NCI-H748 (cell line): Measurements from ENCODE around the gene KCNMB2.

ENCODE experiments used
- DNase-seq: peaks from one replicate; lab custom pipeline; 2025; ENCODE audit not compliant: unreplicated experiment; lab: John Stamatoyannopoulos, UW

The KCNMB2 gene

GRCh38 chr3:178748874-178749273, 212.6 kb downstream of the KCNMB2 start:
- DNase-seq, result no peak

DNA sequence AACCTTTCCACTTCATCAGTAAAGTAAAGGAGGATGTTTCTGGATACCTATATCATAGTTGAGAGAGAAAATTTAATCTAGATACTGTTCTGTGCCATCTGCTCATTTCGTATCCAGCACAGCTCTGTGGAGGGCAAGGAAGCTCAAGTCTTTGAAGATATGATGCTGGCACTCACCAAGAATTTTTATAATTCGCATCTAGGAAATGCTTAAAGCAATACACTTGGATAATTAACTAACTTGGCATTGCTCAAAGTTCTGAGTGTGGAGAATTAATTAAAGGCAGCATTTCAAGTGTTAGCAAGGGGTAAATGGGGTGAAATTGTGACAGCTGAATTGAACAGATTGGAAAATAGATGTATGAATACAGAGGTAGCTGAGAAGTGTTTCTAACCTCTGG, 213.2 kb downstream of the KCNMB2 start:
- no peak for DNase-seq

DNA sequence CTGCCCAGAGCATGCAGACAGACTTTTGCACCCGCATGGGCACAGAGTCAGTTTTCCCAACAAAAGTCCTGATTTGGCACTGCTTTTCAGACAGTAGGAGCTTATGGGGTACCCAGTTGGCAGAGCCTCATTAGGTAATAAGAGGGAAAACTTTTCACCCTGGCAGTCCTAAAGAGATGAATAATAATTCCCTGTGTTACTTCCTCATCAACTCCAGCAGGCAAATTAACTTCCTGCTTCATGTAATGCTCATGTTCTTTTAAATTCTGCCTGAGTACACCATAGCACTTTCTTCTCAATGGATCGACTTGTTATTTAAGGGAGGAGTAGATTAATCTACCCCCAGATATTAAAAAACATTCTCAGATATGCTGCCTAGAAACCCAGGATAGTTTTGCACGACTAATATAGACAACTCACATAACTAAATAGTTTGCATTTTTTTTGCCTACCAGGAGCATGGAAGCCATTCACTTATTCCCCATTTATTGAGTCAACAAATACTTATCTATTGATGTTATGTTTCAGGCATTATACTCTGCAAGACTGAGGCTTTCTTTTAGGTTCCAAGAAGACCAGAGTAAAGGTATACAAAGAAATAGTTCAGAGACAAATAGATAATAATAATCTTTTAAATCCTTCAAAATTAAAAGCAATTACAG, 214.5 kb downstream of the KCNMB2 start:
- DNase-seq, result no peak

DNA sequence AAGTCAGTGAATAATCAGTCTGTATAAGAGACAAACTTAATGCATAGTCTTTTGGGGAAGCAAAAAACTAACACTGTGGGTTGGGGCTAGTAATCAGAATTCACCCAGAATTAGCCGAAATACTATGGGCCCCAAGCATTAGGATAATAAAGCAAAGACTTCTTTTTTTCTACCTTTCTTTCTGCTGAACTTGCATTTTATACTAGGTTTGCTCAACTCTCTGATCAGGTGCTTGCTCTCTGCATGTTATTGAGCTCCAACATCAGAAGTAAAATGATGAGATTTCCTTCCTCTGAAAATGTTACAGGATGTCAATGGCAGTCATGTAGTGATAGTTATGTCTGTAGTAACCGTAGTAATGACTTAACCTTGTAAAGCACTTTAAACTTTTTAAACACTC, 216.6 kb downstream of the KCNMB2 start:
- DNase-seq, result no peak

DNA sequence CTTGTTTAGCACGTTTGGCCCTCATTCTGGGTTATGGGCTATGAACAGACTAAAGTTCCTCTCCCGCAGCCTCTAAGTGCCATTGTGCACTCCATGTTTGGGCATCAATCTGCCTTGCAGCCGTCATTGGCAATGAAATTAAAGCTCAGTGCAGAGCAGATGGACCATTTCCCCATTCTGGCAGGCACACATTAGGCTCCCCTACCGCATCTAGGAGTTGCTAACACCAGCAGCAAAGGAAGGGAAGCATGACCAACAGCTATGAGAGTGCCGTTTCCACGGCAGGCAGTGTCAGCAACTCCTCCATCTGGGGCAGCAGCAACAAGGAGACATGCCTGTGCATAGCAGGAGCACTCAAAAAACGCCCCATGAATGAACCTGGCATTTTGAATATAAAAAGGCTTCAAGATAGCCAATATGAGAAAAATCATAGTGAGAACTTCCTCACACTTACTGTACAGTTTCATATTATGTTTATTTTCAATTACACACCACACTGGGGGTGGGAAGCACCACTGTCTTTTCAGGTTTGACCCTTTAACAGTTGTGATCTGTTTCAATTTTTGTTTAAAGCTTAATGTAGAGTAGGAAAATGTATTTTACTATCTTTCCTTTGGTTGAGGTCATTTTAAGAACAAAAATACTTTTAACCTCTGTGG, 218.7 kb downstream of the KCNMB2 start:
- no peak for DNase-seq

GRCh38 chr3:178761024-178761423, 224.8 kb downstream of the KCNMB2 start:
- no peak for DNase-seq

DNA sequence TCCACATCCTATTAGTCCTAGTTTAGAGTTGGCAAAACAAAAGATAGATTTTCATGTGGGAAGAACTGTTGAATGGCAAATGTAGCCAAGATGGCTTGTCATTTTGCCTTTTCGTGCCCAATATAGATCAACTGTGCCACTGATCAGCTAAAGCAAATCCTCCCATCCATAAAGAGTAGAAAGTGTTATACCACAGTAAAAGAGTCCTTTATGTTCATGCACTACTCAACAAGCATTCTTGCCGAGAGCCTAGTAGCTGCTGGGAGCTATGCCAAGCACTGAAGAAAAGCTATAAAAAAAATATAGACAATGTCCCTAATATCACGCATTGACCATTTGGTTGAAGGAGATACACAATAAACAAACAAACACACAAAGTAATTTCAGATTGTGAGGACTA, 225.2 kb downstream of the KCNMB2 start:
- DNase-seq, result no peak

- no peak for DNase-seq
Observed at GRCh38 chr3:178762385-178762784, 226.1 kb downstream of the KCNMB2 start.

DNA sequence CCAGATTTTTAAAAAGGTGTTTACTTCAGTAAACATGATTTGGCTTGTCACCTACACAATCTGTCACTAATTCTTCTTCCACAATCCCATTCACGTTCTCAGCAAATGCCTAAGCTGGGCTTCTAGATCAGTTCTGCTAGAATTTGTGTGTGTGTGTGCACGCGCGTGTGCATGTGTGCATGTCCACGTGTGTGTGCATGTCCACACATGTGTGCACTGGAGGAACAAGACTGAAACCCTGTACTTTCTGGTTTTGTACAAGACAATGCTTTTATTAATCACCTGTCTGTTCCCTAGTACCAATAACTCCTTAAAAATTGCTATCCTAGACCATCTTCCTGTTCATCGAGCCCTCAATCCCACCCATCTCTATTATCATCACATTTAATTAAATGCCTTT, 229.2 kb downstream of the KCNMB2 start:
- no peak for DNase-seq

DNA sequence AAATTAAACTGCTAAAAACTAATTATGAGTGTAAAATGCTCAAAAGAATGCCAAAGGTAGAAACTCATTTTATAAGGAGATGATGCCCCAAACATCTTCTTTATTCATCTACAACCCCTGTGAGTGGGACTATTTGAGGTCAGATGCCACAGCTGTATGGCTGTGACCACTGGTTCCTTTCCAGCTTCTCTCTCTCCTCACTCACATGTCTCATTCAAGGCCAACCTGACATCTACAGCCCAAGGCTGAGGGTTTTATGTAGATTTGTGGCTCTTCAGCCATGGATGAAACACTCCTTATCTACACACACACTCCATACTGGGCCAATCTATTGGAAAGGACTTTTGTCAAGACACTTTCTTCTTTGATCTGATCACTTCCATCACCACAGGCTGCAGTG, 231.3 kb downstream of the KCNMB2 start:
- no peak for DNase-seq

GRCh38 chr3:178768072-178768864, 232.0 kb downstream of the KCNMB2 start:
- no peak for DNase-seq

- DNase-seq, result no peak
Observed at GRCh38 chr3:178771511-178771910, 235.3 kb downstream of the KCNMB2 start.

GRCh38 chr3:178772746-178773145, 236.5 kb downstream of the KCNMB2 start:
- DNase-seq, result no peak

GRCh38 chr3:178773358-178773757, 237.1 kb downstream of the KCNMB2 start:
- no peak for DNase-seq

GRCh38 chr3:178777718-178778411, 241.6 kb downstream of the KCNMB2 start:
- DNase-seq, result peak; percentile 31

GRCh38 chr3:178778589-178778988, 242.4 kb downstream of the KCNMB2 start:
- peak; percentile 87 for DNase-seq

- DNase-seq, result no peak
Observed at GRCh38 chr3:178785961-178786360, 249.7 kb downstream of the KCNMB2 start.

DNA sequence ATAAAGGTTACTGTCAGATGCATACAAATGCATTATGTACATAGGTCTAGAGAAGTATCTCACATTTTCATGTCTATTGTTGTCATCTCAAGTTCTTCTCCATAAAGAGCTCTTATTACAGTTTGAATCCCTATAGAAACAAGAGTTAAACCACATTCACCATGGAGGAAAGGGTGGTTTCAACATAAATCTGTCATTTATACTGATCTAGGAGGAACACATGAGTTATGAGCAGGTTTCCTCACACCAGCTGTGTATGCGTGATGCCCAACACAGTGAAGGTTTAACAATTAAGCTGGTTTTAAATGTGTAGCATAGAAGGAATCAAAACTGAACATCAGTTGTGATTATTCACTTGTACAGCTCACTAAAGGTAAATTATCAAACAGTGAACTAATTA, 251.7 kb downstream of the KCNMB2 start:
- no peak for DNase-seq

DNA sequence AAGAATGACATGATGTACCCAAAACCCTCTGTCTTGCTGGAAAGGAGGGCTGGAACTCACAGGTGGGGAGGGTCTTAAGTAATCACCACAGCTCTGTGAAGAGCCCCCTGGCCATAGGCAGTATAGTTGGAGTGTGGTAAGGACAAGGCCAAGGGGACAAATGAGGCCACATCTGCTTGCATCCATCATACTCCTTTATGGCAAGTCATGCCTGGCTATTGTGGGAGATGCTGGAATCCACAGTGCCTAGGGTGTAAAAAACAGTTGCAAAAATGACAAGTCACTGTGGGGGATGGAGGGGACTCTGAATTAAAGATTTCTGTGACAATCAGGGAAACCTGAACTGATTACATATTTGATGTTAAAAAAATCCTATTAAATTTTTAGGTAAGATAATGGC, 258.5 kb downstream of the KCNMB2 start:
- DNase-seq, result no peak

GRCh38 chr3:178795349-178795748, 259.1 kb downstream of the KCNMB2 start:
- no peak for DNase-seq

DNA sequence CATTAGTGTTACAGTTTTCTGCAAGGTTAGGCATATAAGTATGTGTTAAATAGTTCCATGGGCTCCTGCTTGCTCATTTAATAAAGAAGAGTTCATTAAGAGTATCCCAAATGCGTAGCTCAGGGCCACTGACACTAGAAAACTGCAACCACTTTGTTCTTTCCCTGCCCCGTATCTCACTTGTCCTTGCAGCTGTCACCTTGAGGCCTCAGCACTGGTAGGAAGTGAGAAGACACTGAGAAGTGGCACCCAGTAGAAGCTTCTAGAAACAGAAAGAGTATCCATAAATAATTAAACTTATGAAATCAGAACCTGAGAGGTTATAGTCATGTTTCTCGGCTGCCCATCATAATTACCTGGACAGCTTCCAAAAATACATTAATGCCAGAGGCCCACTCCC, 266.0 kb downstream of the KCNMB2 start:
- DNase-seq, result peak; percentile 32
